ENCODE measurements around the gene ELL.

ELL gene

DNA sequence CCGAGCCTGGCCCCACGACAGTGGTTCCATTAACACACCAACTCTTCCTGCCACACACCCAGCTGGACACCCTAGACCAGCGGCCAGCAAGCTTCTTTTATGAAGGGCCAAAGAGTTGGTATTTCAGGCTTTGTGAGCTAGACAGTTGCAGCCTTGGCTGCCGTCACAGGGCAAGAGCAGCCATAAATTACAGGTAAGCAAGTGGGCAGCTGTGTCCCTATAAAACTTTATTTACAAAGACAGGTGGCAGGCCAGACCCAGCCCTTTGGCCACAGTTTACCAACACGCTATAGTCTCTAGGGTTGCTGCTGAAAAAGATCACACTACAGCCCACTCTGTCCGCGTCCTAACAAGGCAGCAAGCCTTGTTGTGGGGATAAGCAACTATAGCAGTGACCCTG is 13.3 kb downstream of the ELL start:
- H3K9me3 ChIP-seq (ENCODE audit: control insufficient read depth, insufficient read depth, low read length), result no peaks in the 10 kb centered on the region
- H3K4me3 ChIP-seq (ENCODE audit: low read length), result no peak overlapping the region
- no peaks in the 10 kb centered on the region for H3K36me3 ChIP-seq (ENCODE audit: control insufficient read depth, low read length)
- H3K79me2 ChIP-seq (ENCODE audit: control insufficient read depth, low read length), result peaks cover 95% of the 10 kb centered on the region
- H3K27me3 ChIP-seq (ENCODE audit: control insufficient read depth, low read length), result no peaks in the 10 kb centered on the region
- H3K27ac ChIP-seq (ENCODE audit: low read depth, low read length), result no peak overlapping the region
- no peak overlapping the region for H3K4me2 ChIP-seq (ENCODE audit: low read length)
- H3F3A ChIP-seq (ENCODE audit: control insufficient read depth, insufficient read depth), result no peaks in the 10 kb centered on the region
- H3K9me2 ChIP-seq (replicated peaks; ENCODE audit: control insufficient read depth, low read length), result no peaks in the 10 kb centered on the region
- peaks cover 12% of the 10 kb centered on the region for H3K4me1 ChIP-seq (ENCODE audit: control insufficient read depth, low read length)
- TF ChIP-seq, protein P1, sequence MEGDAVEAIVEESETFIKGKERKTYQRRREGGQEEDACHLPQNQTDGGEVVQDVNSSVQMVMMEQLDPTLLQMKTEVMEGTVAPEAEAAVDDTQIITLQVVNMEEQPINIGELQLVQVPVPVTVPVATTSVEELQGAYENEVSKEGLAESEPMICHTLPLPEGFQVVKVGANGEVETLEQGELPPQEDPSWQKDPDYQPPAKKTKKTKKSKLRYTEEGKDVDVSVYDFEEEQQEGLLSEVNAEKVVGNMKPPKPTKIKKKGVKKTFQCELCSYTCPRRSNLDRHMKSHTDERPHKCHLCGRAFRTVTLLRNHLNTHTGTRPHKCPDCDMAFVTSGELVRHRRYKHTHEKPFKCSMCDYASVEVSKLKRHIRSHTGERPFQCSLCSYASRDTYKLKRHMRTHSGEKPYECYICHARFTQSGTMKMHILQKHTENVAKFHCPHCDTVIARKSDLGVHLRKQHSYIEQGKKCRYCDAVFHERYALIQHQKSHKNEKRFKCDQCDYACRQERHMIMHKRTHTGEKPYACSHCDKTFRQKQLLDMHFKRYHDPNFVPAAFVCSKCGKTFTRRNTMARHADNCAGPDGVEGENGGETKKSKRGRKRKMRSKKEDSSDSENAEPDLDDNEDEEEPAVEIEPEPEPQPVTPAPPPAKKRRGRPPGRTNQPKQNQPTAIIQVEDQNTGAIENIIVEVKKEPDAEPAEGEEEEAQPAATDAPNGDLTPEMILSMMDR (IDR thresholded peaks at IDR 0.05; ENCODE audit: low read depth, low read length, poor library complexity, severe bottlenecking), result no peak
- H4K20me1 ChIP-seq (ENCODE audit: control insufficient read depth, insufficient read depth, low read depth, low read length), result peaks cover 30% of the 10 kb centered on the region

DNA sequence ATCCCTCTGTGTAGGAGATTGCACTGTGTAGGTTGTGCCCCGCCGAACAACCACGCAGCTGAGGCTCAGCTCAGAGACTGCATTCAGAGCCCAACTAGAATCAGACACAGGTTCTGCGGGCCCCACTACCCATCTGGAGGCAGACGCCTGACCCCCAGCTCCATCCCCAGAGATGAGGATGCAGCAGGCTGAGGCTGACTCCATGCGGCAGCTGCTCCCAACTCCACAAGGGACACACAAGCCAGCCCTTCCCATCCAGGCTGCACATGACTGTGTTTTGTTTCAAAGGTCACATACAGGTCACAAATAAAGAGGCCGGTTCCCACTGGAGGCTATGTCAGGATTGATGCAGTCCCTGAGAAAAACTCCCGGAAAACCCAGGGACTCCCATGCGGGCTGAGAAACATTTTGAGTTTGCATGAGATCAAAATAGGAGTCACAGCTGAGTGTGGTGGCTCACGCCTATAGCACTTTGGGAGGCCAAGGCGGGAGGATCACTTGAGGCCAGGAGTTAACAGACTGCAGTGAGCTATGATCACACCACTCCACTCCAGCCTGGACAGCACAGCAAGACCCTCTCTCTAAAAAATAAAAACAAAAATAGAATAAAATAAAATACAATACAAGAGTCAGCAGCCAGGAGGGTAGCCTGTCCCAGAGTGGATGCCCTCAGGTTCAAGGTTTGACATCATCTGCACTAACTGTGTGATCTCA is 14.0 kb downstream of the ELL start:
- Histone ChIP-seq H3K27ac (ENCODE audit: low read depth, low read length) (no peak overlapping the region), H4K20me1 (ENCODE audit: control insufficient read depth, insufficient read depth, low read depth, low read length) (peaks cover 30% of the 10 kb centered on the region), H3K4me3 (ENCODE audit: low read length) (no peak overlapping the region)

DNA sequence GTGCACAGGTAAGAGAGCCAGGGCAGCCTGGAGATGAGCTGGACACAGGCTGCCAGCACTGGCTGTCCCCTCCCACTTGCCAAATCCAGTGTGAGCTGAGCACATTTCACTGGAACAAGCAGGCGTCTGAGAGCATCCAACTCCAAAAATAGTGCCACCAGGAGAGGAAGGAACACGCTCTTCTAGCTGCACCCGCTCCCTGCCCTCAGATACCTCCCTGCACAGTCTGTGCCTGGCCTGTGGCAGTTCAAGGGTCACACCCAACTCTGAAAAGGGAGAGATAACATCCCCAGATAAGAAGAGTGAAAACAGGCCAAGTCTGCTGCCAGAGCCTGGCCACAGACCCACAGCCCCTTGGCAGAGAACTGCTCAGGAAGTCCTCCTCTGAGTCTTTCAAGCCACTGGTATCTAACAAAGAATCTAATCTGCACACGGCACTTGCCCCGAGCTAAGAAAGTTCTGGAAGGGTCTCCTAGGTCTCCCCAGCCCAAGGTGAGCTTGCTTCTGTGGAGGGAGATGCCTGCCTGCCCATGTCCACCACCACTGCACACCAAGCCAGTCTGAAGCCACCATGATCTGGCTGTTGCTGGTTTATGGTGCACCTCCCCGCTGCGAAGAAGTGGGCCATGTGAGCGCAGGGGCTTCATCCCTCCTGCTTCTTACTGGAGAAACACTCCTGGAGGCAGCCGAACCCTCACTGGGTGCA is 14.7 kb downstream of the ELL start:
- Histone ChIP-seq H3K4me3 (ENCODE audit: low read length) (no peak overlapping the region), H3K36me3 (ENCODE audit: control insufficient read depth, low read length) (no peaks in the 10 kb centered on the region), H3K4me1 (ENCODE audit: control insufficient read depth, low read length) (peaks cover 12% of the 10 kb centered on the region), H3K79me2 (ENCODE audit: control insufficient read depth, low read length) (peaks cover 95% of the 10 kb centered on the region), H3K9me3 (ENCODE audit: control insufficient read depth, insufficient read depth, low read length) (no peaks in the 10 kb centered on the region), H4K20me1 (ENCODE audit: control insufficient read depth, insufficient read depth, low read depth, low read length) (peaks cover 25% of the 10 kb centered on the region), H3K27ac (ENCODE audit: low read depth, low read length) (no peak overlapping the region), H3K27me3 (ENCODE audit: control insufficient read depth, low read length) (no peaks in the 10 kb centered on the region), H3K4me2 (ENCODE audit: low read length) (no peak overlapping the region), H3F3A (ENCODE audit: control insufficient read depth, insufficient read depth) (no peaks in the 10 kb centered on the region), H3K9me2 (replicated peaks; ENCODE audit: control insufficient read depth, low read length) (no peaks in the 10 kb centered on the region)
- TF ChIP-seq, protein P1 (IDR thresholded peaks at IDR 0.05; ENCODE audit: low read depth, low read length, poor library complexity, severe bottlenecking), result no peak
- no peak for TF ChIP-seq EZH2phosphoT487 (IDR thresholded peaks at IDR 0.05; ENCODE audit: borderline replicate concordance, low read length)

More for the DNA sequence above, 14.0 kb downstream of the ELL start:
- Histone ChIP-seq H3K4me2 (ENCODE audit: low read length) (no peak overlapping the region), H3K4me1 (ENCODE audit: control insufficient read depth, low read length) (peaks cover 12% of the 10 kb centered on the region), H3K9me3 (ENCODE audit: control insufficient read depth, insufficient read depth, low read length) (no peaks in the 10 kb centered on the region), H3K79me2 (ENCODE audit: control insufficient read depth, low read length) (peaks cover 95% of the 10 kb centered on the region), H3K27me3 (ENCODE audit: control insufficient read depth, low read length) (no peaks in the 10 kb centered on the region), H3K36me3 (ENCODE audit: control insufficient read depth, low read length) (no peaks in the 10 kb centered on the region), H3F3A (ENCODE audit: control insufficient read depth, insufficient read depth) (no peaks in the 10 kb centered on the region), H3K9me2 (replicated peaks; ENCODE audit: control insufficient read depth, low read length) (no peaks in the 10 kb centered on the region)
- TF ChIP-seq EZH2phosphoT487 (IDR thresholded peaks at IDR 0.05; ENCODE audit: borderline replicate concordance, low read length), result no peak
- TF ChIP-seq, protein P1 (IDR thresholded peaks at IDR 0.05; ENCODE audit: low read depth, low read length, poor library complexity, severe bottlenecking), result no peak
